Liver (tissue), 9 donors: ENCODE data around the gene USP33. TPM values are rescaled to one million over a fixed set of nuclear protein-coding genes. Genes with fewer than 3 reads are reported as not detected.

Source experiments
- DNase-seq: peaks from one replicate; pipeline ENCODE4 v3.0.0-alpha.2; 2017; ENCODE audit warnings: low spot score
- H3K27ac ChIP-seq, 2 donors: one replicate each; pipeline ENCODE4 v1.7.0; 2013; ENCODE audit warnings: inconsistent platforms in 2 of 2, low read length in 2 of 2, control low read depth in 1 of 2, low read depth in 1 of 2, mild to moderate bottlenecking in 1 of 2
- H3K27me3 ChIP-seq, 4 donors: one replicate each; pipeline versions ENCODE4 v1.6.1 to v1.7.0; 2013; ENCODE audit warnings: low read length in 3 of 4, inconsistent platforms in 1 of 4, mild to moderate bottlenecking in 1 of 4, moderate library complexity in 1 of 4; ENCODE audit not compliant: control insufficient read depth in 4 of 4, insufficient read depth in 4 of 4
- H3K36me3 ChIP-seq, 4 donors: one replicate each; pipeline versions ENCODE4 v1.6.1 to v1.7.0; 2013; ENCODE audit warnings: low read length in 3 of 4, mild to moderate bottlenecking in 3 of 4, low read depth in 1 of 4, moderate library complexity in 1 of 4; ENCODE audit not compliant: control insufficient read depth in 4 of 4, insufficient read depth in 3 of 4
- H3K4me1 ChIP-seq, 4 donors: one replicate each; pipeline versions ENCODE4 v1.6.1 to v1.7.0; 2013; ENCODE audit warnings: low read length in 3 of 4, mild to moderate bottlenecking in 3 of 4, moderate library complexity in 1 of 4; ENCODE audit not compliant: control insufficient read depth in 4 of 4, insufficient read depth in 4 of 4
- H3K4me3 ChIP-seq, 3 donors: one replicate each; pipeline versions ENCODE4 v1.6.1 to v1.7.0; 2013; ENCODE audit warnings: low read length in 3 of 3, control low read depth in 1 of 3, low read depth in 1 of 3, mild to moderate bottlenecking in 1 of 3
- H3K9ac ChIP-seq, 2 donors: one replicate each; pipeline ENCODE4 v1.7.0; 2013; ENCODE audit warnings: low read length in 2 of 2, mild to moderate bottlenecking in 2 of 2, moderate library complexity in 2 of 2, control low read depth in 1 of 2, low read depth in 1 of 2
- H3K9me3 ChIP-seq, 4 donors: one replicate each; pipeline versions ENCODE4 v1.6.1 to v1.7.0; 2013; ENCODE audit warnings: low read length in 3 of 4; ENCODE audit not compliant: control insufficient read depth in 4 of 4
- CTCF ChIP-seq: fragments of 150-350 bp; IDR thresholded peaks from 2 replicates; pipeline ENCODE4 v1.5.1; 2017; ENCODE audit warnings: improper control_type of control experiment, low read depth, low read length; ENCODE audit not compliant: missing input control
- EGR1 ChIP-seq, 2 donors: IDR thresholded peaks; 2 replicates each; pipeline ENCODE4 v1.6.1; 2016 to 2018; ENCODE audit warnings: antibody characterized with exemption in 2 of 2, low read depth in 2 of 2
- FOXA1 ChIP-seq: IDR thresholded peaks from 2 replicates; pipeline ENCODE4 v1.6.1; 2016; ENCODE audit warnings: antibody characterized with exemption
- FOXA2 ChIP-seq: IDR thresholded peaks from 2 replicates; pipeline ENCODE4 v1.6.1; 2016; ENCODE audit warnings: antibody characterized with exemption
- GABPA ChIP-seq, 2 donors: IDR thresholded peaks in 1 of 2; conservative IDR thresholded peaks in 1 of 2; 2 replicates each; pipeline ENCODE4 v1.6.1; 2016; ENCODE audit warnings: antibody characterized with exemption in 2 of 2, mild to moderate bottlenecking in 1 of 2, moderate library complexity in 1 of 2
- HNF4A ChIP-seq, 2 donors: conservative IDR thresholded peaks; 2 replicates each; pipeline ENCODE4 v1.6.1; 2016; ENCODE audit warnings: antibody characterized with exemption in 2 of 2, mild to moderate bottlenecking in 2 of 2
- HNF4G ChIP-seq: IDR thresholded peaks from 2 replicates; pipeline ENCODE4 v1.6.1; 2016; ENCODE audit warnings: antibody characterized with exemption
- JUND ChIP-seq, 2 donors: IDR thresholded peaks; 2 replicates each; pipeline ENCODE4 v1.6.1; 2016; ENCODE audit warnings: antibody characterized with exemption in 2 of 2
- NR2F2 ChIP-seq: IDR thresholded peaks from 2 replicates; pipeline ENCODE4 v1.6.1; 2016; ENCODE audit warnings: antibody characterized with exemption
- RAD21 ChIP-seq, 2 donors: IDR thresholded peaks; 2 replicates each; pipeline ENCODE4 v1.6.1; 2016; ENCODE audit warnings: antibody characterized with exemption in 2 of 2, mild to moderate bottlenecking in 2 of 2
- REST ChIP-seq: IDR thresholded peaks from 2 replicates; pipeline ENCODE4 v1.6.1; 2016; ENCODE audit warnings: antibody characterized with exemption, mild to moderate bottlenecking
- RXRA ChIP-seq, 2 donors: IDR thresholded peaks; 2 replicates each; pipeline ENCODE4 v1.6.1; 2017 to 2018; ENCODE audit warnings: antibody characterized with exemption in 2 of 2, mild to moderate bottlenecking in 1 of 2
- SP1 ChIP-seq: IDR thresholded peaks from 2 replicates; pipeline ENCODE4 v1.6.1; 2018; ENCODE audit warnings: antibody characterized with exemption, mild to moderate bottlenecking
- TAF1 ChIP-seq: conservative IDR thresholded peaks from 2 replicates; pipeline ENCODE4 v1.6.1; 2016; ENCODE audit warnings: antibody characterized with exemption, mild to moderate bottlenecking
- YY1 ChIP-seq: IDR thresholded peaks from 2 replicates; pipeline ENCODE4 v1.6.1; 2016; ENCODE audit warnings: antibody characterized with exemption, mild to moderate bottlenecking
- ZBTB33 ChIP-seq: IDR thresholded peaks from 2 replicates; pipeline ENCODE4 v1.6.1; 2016; ENCODE audit warnings: antibody characterized with exemption
- WGBS: extraction: QIAGEN DNeasy Blood & Tissue Kit; methylation state at CpG from one replicate; pipeline ENCODE4 v1.1.7; 2013; 5-methylcytosine and 5-hydroxymethylcytosine counted together
- polyA plus RNA-seq, 2 donors: library from polyadenylated mRNA; stranded (reverse) in 1 of 2; unstranded in 1 of 2; fragments of 200-250 nt in 1 of 2; fragments of >200 nt in 1 of 2; fragmentation: Nextera tagmentation in 1 of 2; extraction: Ambion mirVana in 1 of 2; gene quantifications; one replicate each; pipeline versions ENCODE4 v1.2.1 to v1.2.3, GENCODE V29; 2013 to 2015
- total RNA-seq, 2 donors: library from RNA; depleted of rRNA; stranded (reverse); fragments of >200 nt; gene quantifications; one replicate each; pipeline ENCODE4 v1.2.3, GENCODE V29; 2014
- donor health status: healthy.
- donor health status: healthy.
- donor health status: healthy.
- donor health status: healthy.
- donor health status: healthy.

The USP33 gene
- total and polyA plus RNA-seq, 4 donors, result 9.2 to 50.5 (median 28.3) TPM

GRCh38 chr1:77781683-77782082, 22.0 kb upstream of the USP33 start:
- DNase-seq, result no peak
- no peaks in the 10 kb centered on the region for H3K9me3 ChIP-seq
- WGBS, result 87% methylated on average over 1 of the region's 1 CpG

More at GRCh38 chr1:77781683-77782082, 22.0 kb upstream of the USP33 start:
- TF ChIP-seq HNF4A (conservative IDR thresholded peaks at IDR 0.05) (no peak), SP1 (no peak), ZBTB33 (no peak), NR2F2 (no peak), CTCF (no peak), YY1 (no peak), RAD21 (IDR thresholded peaks at IDR 0.05) (no peak), TAF1 (no peak), FOXA1 (no peak), EGR1 (IDR thresholded peaks at IDR 0.05; ENCODE audit: low read depth in 2 of 2) (no peak), FOXA2 (no peak), GABPA (IDR thresholded peaks at IDR 0.05 in 1 of 2, conservative IDR thresholded peaks at IDR 0.05 in 1 of 2) (no peak), REST (no peak), RXRA (IDR thresholded peaks at IDR 0.05) (no peak), JUND (IDR thresholded peaks at IDR 0.05) (no peak), HNF4G (no peak)
- peaks cover 0 to 11% (median 3%) of the 10 kb centered on the region in 4 donors for H3K4me1 ChIP-seq
- no peak overlapping the region for H3K9ac ChIP-seq
- H3K36me3 ChIP-seq, result peaks cover 0 to 9% (median 5%) of the 10 kb centered on the region in 4 donors
- no peak overlapping the region for H3K27ac ChIP-seq
- no peak overlapping the region for H3K4me3 ChIP-seq
- no peaks in the 10 kb centered on the region for H3K27me3 ChIP-seq
